GM23248 (cell line): ENCODE results near the gene CAMSAP2.

Source experiments
- EZH2 ChIP-seq: fragments of 200-600 bp; sonication (generic); IDR thresholded peaks from 2 replicates; pipeline ENCODE4 v1.6.1; 2018; ENCODE audit warnings: antibody characterized with exemption, mild to moderate bottlenecking; ENCODE audit not compliant: insufficient read depth, poor library complexity, severe bottlenecking
- EZH2phosphoT487 ChIP-seq: fragments of 200-600 bp; sonication (generic); IDR thresholded peaks from 2 replicates; pipeline ENCODE4 v1.6.1; 2018; ENCODE audit warnings: antibody characterized with exemption, moderate library complexity, mild to moderate bottlenecking, low read depth; ENCODE audit not compliant: insufficient read depth

DNA sequence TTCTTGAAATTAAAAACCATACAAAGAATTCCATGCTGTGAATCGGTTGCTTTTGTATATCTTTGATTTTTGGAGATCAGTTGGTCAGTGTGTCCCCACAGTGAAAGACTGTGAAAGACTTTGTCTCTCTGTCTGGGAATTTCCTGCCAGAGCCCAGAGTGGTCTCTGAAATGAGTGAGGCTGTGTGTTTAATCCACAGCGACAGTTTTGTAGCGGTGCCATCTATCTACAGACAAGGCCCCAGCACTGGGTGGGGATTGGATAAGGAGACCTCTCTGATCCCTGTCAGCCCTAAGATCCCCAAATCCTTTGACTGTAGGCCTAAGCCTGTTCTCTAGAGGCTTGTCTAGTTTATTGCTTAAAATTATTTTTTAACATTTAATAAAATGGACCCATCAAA is 144.4 kb downstream of the CAMSAP2 start:
- no peak for TF ChIP-seq EZH2
- no peak for TF ChIP-seq EZH2phosphoT487
